PC-3 (cell line): ENCODE results near the gene KTN1. TPM values are rescaled to one million over a fixed set of nuclear protein-coding genes. Genes with fewer than 3 reads are reported as not detected.

ENCODE experiments used
- ATAC-seq: fragments of 200-7000 bp; cut with Tn5 transposase; 2 replicates; pipeline ENCODE4 v1.9.1; 2020; ENCODE audit warnings: mild to moderate bottlenecking, moderate library complexity
- BruUV-seq: library from RNA; stranded (reverse); fragments of 400-500 nt; replicated peaks from 2 replicates; lab custom pipeline; 2021; lab: Mats Ljungman, UMichigan
- CTCF ChIA-PET: fragments of 300-600 bp; sonication (Branson Sonifier 250); formaldehyde crosslinking; loops from one replicate; lab custom pipeline; 2022; ENCODE audit warnings: antibody characterized with exemption; lab: Charles Lee
- POLR2A ChIA-PET: fragments of 300-600 bp; sonication (Branson Sonifier 250); formaldehyde crosslinking; loops from one replicate; lab custom pipeline; 2022; ENCODE audit warnings: antibody characterized with exemption; ENCODE audit not compliant: unreplicated experiment; lab: Charles Lee
- DNase-seq: peaks from one replicate; pipeline ENCODE4 v3.0.0-alpha.2; 2015
- H2AFZ ChIP-seq: fragments of 300-600 bp; sonication (generic); 2 replicates; pipeline ENCODE4 v1.6.0; 2016; ENCODE audit warnings: antibody characterized with exemption, low read length
- H3F3A ChIP-seq: fragments of 300-600 bp; sonication (generic); one replicate; pipeline ENCODE4 v1.6.0; 2017; ENCODE audit warnings: antibody characterized with exemption, low read length, control low read depth, mild to moderate bottlenecking; ENCODE audit not compliant: unreplicated experiment
- H3K27ac ChIP-seq: fragments of 300-600 bp; sonication (generic); 2 replicates; pipeline ENCODE4 v1.5.1; 2016; ENCODE audit warnings: mild to moderate bottlenecking, low read length
- H3K27me3 ChIP-seq: fragments of 300-600 bp; sonication (generic); 2 replicates; pipeline ENCODE4 v1.6.1; 2016; ENCODE audit warnings: low read length, mixed read lengths
- H3K36me3 ChIP-seq: fragments of 300-600 bp; sonication (generic); 2 replicates; pipeline ENCODE4 v1.6.1; 2016; ENCODE audit warnings: low read depth, mixed run types, low read length, mixed read lengths
- H3K4me1 ChIP-seq: fragments of 300-600 bp; sonication (generic); 2 replicates; pipeline ENCODE4 v1.5.1; 2016; ENCODE audit warnings: low read length; ENCODE audit not compliant: insufficient read depth
- H3K4me2 ChIP-seq: fragments of 300-600 bp; sonication (generic); 2 replicates; pipeline ENCODE4 v1.6.0; 2016; ENCODE audit warnings: low read length
- H3K4me3 ChIP-seq: fragments of 300-600 bp; sonication (generic); 2 replicates; pipeline ENCODE4 v1.5.1; 2016; ENCODE audit warnings: mild to moderate bottlenecking, low read length, mixed read lengths
- H3K79me2 ChIP-seq: fragments of 300-600 bp; sonication (generic); 2 replicates; pipeline ENCODE4 v1.6.1; 2017; ENCODE audit warnings: low read length, mixed read lengths
- H3K9ac ChIP-seq: fragments of 300-600 bp; sonication (generic); 2 replicates; pipeline ENCODE4 v1.6.0; 2016; ENCODE audit warnings: mild to moderate bottlenecking, low read length
- H3K9me2 ChIP-seq: fragments of 300-600 bp; sonication (generic); replicated peaks from 2 replicates; pipeline ENCODE4 v1.6.1; 2016; ENCODE audit warnings: mixed run types, low read length, mixed read lengths
- H3K9me3 ChIP-seq: fragments of 300-600 bp; sonication (generic); 2 replicates; pipeline ENCODE4 v1.6.1; 2016; ENCODE audit warnings: low read length, mixed read lengths
- H4K20me1 ChIP-seq: fragments of 300-600 bp; sonication (generic); 2 replicates; pipeline ENCODE4 v1.6.1; 2016; ENCODE audit warnings: low read length, mixed read lengths
- EZH2 ChIP-seq: fragments of 300-600 bp; sonication (generic); IDR thresholded peaks from one replicate; pipeline ENCODE4 v1.6.1; 2017; ENCODE audit warnings: antibody characterized with exemption, mild to moderate bottlenecking, low read length; ENCODE audit not compliant: unreplicated experiment
- EZH2phosphoT487 ChIP-seq: fragments of 300-600 bp; sonication (generic); IDR thresholded peaks from 2 replicates; pipeline ENCODE4 v1.6.1; 2018; ENCODE audit warnings: mild to moderate bottlenecking, antibody characterized with exemption, low read length, borderline replicate concordance
- intact Hi-C: fragments of 100-400 bp; cut with micrococcal nuclease; formaldehyde crosslinking; loops from 2 replicates; pipeline ENCODE4 v1.9.0; 2023
- total RNA-seq: library from RNA; depleted of rRNA; stranded (reverse); fragments of >200 nt; gene quantifications from 2 replicates; pipeline ENCODE4 v1.2.3, GENCODE V29; 2014
- TF ChIP-seq, protein P1 (sequence below): fragments of 300-600 bp; sonication (generic); conservative IDR thresholded peaks from 2 replicates; pipeline ENCODE4 v1.5.1; 2017; ENCODE audit warnings: antibody characterized with exemption, low read depth, mild to moderate bottlenecking, low read length

KTN1 gene
- total RNA-seq, 1 experiment from 2014 or later = 251 TPM

- TF ChIP-seq EZH2phosphoT487 = no peak
- TF ChIP-seq, protein P1, sequence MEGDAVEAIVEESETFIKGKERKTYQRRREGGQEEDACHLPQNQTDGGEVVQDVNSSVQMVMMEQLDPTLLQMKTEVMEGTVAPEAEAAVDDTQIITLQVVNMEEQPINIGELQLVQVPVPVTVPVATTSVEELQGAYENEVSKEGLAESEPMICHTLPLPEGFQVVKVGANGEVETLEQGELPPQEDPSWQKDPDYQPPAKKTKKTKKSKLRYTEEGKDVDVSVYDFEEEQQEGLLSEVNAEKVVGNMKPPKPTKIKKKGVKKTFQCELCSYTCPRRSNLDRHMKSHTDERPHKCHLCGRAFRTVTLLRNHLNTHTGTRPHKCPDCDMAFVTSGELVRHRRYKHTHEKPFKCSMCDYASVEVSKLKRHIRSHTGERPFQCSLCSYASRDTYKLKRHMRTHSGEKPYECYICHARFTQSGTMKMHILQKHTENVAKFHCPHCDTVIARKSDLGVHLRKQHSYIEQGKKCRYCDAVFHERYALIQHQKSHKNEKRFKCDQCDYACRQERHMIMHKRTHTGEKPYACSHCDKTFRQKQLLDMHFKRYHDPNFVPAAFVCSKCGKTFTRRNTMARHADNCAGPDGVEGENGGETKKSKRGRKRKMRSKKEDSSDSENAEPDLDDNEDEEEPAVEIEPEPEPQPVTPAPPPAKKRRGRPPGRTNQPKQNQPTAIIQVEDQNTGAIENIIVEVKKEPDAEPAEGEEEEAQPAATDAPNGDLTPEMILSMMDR = peak; percentile 49; the same call in 1 of the 2 replicates
- TF ChIP-seq EZH2 = no peak
- Histone ChIP-seq H3K79me2 (no peaks in the 10 kb centered on the region), H3K9me3 (no peaks in the 10 kb centered on the region), H3K27ac (no peak overlapping the region), H2AFZ (no peak overlapping the region), H3K36me3 (no peaks in the 10 kb centered on the region), H3K27me3 (no peaks in the 10 kb centered on the region), H3K4me2 (no peak overlapping the region), H3K9ac (no peak overlapping the region), H4K20me1 (no peaks in the 10 kb centered on the region), H3K4me1 (peaks cover 13% of the 10 kb centered on the region), H3K9me2 (no peaks in the 10 kb centered on the region), H3K4me3 (no peak overlapping the region), H3F3A (peaks cover 7% of the 10 kb centered on the region)
- ATAC-seq = peak; percentile 54; the same call in 1 of the 2 replicates
- intact Hi-C loops = no loop called here
- CTCF ChIA-PET = no interaction called here
- no TSS peak for BruUV-seq
- DNase-seq = peak; percentile 27
- POLR2A ChIA-PET = no interaction called here
These were observed 47.2 kb upstream of the KTN1 start for GRCh38 chr14:55532645-55533344.

- TF ChIP-seq, protein P1 = no peak
- no peak for TF ChIP-seq EZH2phosphoT487
- TF ChIP-seq EZH2 = no peak
- Histone ChIP-seq H3K4me2 (no peak overlapping the region), H3F3A (peaks cover 7% of the 10 kb centered on the region), H2AFZ (no peak overlapping the region), H3K4me1 (peaks cover 13% of the 10 kb centered on the region), H3K9ac (no peak overlapping the region), H3K36me3 (no peaks in the 10 kb centered on the region), H3K27ac (no peak overlapping the region), H3K9me3 (no peaks in the 10 kb centered on the region), H3K27me3 (no peaks in the 10 kb centered on the region), H3K79me2 (no peaks in the 10 kb centered on the region), H3K4me3 (no peak overlapping the region), H3K9me2 (no peaks in the 10 kb centered on the region), H4K20me1 (no peaks in the 10 kb centered on the region)
- intact Hi-C loops = no loop called here
- no TSS peak for BruUV-seq
- CTCF ChIA-PET = no interaction called here
- DNase-seq (no peak), ATAC-seq (no peak)
- POLR2A ChIA-PET = no interaction called here
These were observed 46.0 kb upstream of the KTN1 start for GRCh38 chr14:55533960-55534359.

DNA sequence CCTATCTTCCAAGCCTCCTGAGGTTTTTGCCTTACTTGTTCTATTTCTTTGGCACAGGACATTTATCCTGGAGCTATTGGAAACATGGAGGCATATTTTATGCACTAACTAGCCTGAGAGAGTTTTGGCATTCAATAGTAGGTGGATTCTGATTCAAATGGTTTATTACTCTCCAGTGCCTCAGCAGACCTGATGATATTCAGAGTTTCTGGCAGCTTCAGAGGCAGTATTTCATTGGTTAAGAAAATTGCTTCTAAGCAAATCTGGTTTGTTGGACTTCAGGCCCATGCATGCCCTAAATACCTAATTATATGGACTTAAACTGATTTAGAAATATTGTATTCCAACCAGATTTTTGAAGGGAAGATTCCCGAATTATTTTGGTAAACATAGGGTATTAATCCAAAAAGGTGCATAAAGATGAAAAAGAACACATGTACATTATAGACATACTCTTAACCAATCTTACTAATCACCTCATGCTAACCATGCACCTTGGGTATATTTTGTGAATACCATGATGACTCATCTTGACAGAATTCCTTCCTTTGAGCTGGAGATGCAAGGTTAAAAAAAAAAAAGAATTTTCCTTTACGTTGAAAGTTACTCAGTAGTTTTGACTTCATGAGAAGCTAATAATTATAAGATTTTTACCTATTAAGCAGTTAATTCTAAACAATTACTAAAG is 44.3 kb upstream of the KTN1 start:
- H3K9ac ChIP-seq = no peak overlapping the region
- CTCF ChIA-PET = no interaction called here

More for the DNA sequence above, 44.3 kb upstream of the KTN1 start:
- Histone ChIP-seq H3K79me2 (no peaks in the 10 kb centered on the region), H3K36me3 (no peaks in the 10 kb centered on the region), H3K4me1 (peaks cover 21% of the 10 kb centered on the region), H3K4me2 (peak overlapping the region; percentile 23), H3K9me2 (no peaks in the 10 kb centered on the region), H4K20me1 (no peaks in the 10 kb centered on the region), H3K9me3 (no peaks in the 10 kb centered on the region), H3K27me3 (no peaks in the 10 kb centered on the region), H2AFZ (no peak overlapping the region), H3K27ac (peak overlapping the region; percentile 9), H3K4me3 (no peak overlapping the region), H3F3A (peaks cover 7% of the 10 kb centered on the region)
- no TSS peak for BruUV-seq
- ATAC-seq (peak; percentile 83), DNase-seq (peak; percentile 88)
- TF ChIP-seq EZH2phosphoT487 (no peak), EZH2 (no peak)
- TF ChIP-seq, protein P1 = no peak
- POLR2A ChIA-PET = no interaction called here
- intact Hi-C loops = no loop called here
